Testis (tissue), 2 donors: ENCODE data around the gene TBCCD1.

ENCODE experiments used
- POLR2A ChIP-seq: fragments of 450-650 bp; IDR thresholded peaks from one replicate; pipeline ENCODE4 v1.6.1; 2017; ENCODE audit warnings: antibody characterized with exemption, mild to moderate bottlenecking, moderate library complexity
- TF ChIP-seq, protein P1 (sequence below), 3 experiments: fragments of 450-650 bp in 2 of 3; fragments of 200-600 bp in 1 of 3; sonication (generic) in 1 of 3; IDR thresholded peaks; one replicate each; pipeline ENCODE4 v1.5.1; 2016 to 2019; ENCODE audit warnings: antibody characterized with exemption in 3 of 3, mild to moderate bottlenecking in 2 of 3, moderate library complexity in 1 of 3

- TF ChIP-seq, protein P1, sequence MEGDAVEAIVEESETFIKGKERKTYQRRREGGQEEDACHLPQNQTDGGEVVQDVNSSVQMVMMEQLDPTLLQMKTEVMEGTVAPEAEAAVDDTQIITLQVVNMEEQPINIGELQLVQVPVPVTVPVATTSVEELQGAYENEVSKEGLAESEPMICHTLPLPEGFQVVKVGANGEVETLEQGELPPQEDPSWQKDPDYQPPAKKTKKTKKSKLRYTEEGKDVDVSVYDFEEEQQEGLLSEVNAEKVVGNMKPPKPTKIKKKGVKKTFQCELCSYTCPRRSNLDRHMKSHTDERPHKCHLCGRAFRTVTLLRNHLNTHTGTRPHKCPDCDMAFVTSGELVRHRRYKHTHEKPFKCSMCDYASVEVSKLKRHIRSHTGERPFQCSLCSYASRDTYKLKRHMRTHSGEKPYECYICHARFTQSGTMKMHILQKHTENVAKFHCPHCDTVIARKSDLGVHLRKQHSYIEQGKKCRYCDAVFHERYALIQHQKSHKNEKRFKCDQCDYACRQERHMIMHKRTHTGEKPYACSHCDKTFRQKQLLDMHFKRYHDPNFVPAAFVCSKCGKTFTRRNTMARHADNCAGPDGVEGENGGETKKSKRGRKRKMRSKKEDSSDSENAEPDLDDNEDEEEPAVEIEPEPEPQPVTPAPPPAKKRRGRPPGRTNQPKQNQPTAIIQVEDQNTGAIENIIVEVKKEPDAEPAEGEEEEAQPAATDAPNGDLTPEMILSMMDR (IDR thresholded peaks at IDR 0.05) = no peak
- no peak for TF ChIP-seq POLR2A
Observed at GRCh38 chr3:186616299-186616617, 49.1 kb upstream of the TBCCD1 start.
